HCT116 (cell line): ENCODE results near the gene BICRA. TPM values are rescaled to one million over a fixed set of nuclear protein-coding genes. Genes with fewer than 3 reads are reported as not detected.
A peak's percentile ranks its signal among the peaks of the same experiment; 100 is the strongest.

ENCODE experiments used
- ATAC-seq: fragments of 200-7000 bp; cut with Tn5 transposase; 2 replicates; pipeline ENCODE4 v1.9.1; 2020; ENCODE audit warnings: mild to moderate bottlenecking, moderate library complexity
- BruUV-seq: library from RNA; stranded (reverse); fragments of 400-500 nt; replicated peaks from 2 replicates; lab custom pipeline; 2021; lab: Mats Ljungman, UMichigan
- CTCF ChIA-PET: fragments of 300-600 bp; sonication (Branson Sonifier 250); formaldehyde crosslinking; loops from one replicate; lab custom pipeline; 2021; ENCODE audit warnings: antibody characterized with exemption; lab: Charles Lee
- POLR2A ChIA-PET: fragments of 300-600, 350-600 bp; sonication (Branson Sonifier 250); formaldehyde crosslinking; loops from one replicate; lab custom pipeline; 2021; ENCODE audit warnings: antibody characterized with exemption; lab: Charles Lee
- RAD21 ChIA-PET, 2 experiments: fragments of 300-600 bp; sonication (Branson Sonifier 250); formaldehyde crosslinking; loops; one replicate each; lab custom pipeline; 2023; ENCODE audit warnings: low total read pairs in 2 of 2; ENCODE audit not compliant: uncharacterized antibody in 2 of 2, unreplicated experiment in 2 of 2, low non-redundant PET in 1 of 2; lab: Charles Lee
- DNase-seq: peaks from one replicate; pipeline ENCODE4 v3.0.0-alpha.2; 2010; ENCODE audit warnings: low read depth, low spot score
- H2AFZ ChIP-seq: fragments of 200-600 bp; shearing (Covaris generic), sonication (generic); 2 replicates; pipeline ENCODE4 v1.6.1; 2017; ENCODE audit warnings: low read depth, mixed run types, mixed read lengths, antibody characterized with exemption, low read length; ENCODE audit not compliant: poor library complexity, severe bottlenecking
- H3K27ac ChIP-seq: 2 replicates; pipeline ENCODE4 v1.5.1; 2012; ENCODE audit warnings: low read depth, low read length
- H3K27me3 ChIP-seq: fragments of 200-600 bp; sonication (generic); 2 replicates; pipeline ENCODE4 v1.6.1; 2016; ENCODE audit warnings: mixed run types, low read length, mixed read lengths; ENCODE audit not compliant: insufficient read depth
- H3K36me3 ChIP-seq, 2 experiments: fragments of 200-500 bp in 1 of 2; fragments of 200-600 bp in 1 of 2; sonication (Bioruptor generic) in 1 of 2; sonication (generic) in 1 of 2; 2 replicates each; pipeline versions ENCODE4 v1.5.1 to v1.6.1; 2014 to 2016; ENCODE audit warnings: low read length in 2 of 2, inconsistent platforms in 1 of 2, mixed read lengths in 1 of 2, mixed run types in 1 of 2; ENCODE audit not compliant: insufficient read depth in 2 of 2, control insufficient read depth in 1 of 2
- H3K4me1 ChIP-seq, 2 experiments: fragments of 200-600 bp in 1 of 2; sonication (generic) in 1 of 2; 2 replicates each; pipeline versions ENCODE4 v1.5.1 to v1.6.1; 2012 to 2017; ENCODE audit warnings: low read length in 2 of 2, inconsistent platforms in 1 of 2, mild to moderate bottlenecking in 1 of 2, mixed read lengths in 1 of 2, mixed run types in 1 of 2, moderate library complexity in 1 of 2; ENCODE audit not compliant: insufficient read depth in 2 of 2, control insufficient read depth in 1 of 2
- H3K4me2 ChIP-seq: fragments of 200-600 bp; sonication (generic); 2 replicates; pipeline ENCODE4 v1.6.1; 2017; ENCODE audit warnings: mixed run types, low read length, mixed read lengths
- H3K4me3 ChIP-seq, 2 experiments: fragments of 200-600 bp in 1 of 2; sonication (generic) in 1 of 2; replicated peaks in 1 of 2; 2 replicates each; pipeline ENCODE4 v1.5.1; 2011 to 2016; ENCODE audit warnings: low read length in 2 of 2, control low read depth in 1 of 2, low read depth in 1 of 2, mild to moderate bottlenecking in 1 of 2, mixed read lengths in 1 of 2, mixed run types in 1 of 2
- H3K79me2 ChIP-seq: fragments of 200-600 bp; sonication (generic); 2 replicates; pipeline ENCODE4 v1.6.1; 2017; ENCODE audit warnings: mild to moderate bottlenecking, mixed run types, low read length, moderate library complexity, mixed read lengths; ENCODE audit not compliant: insufficient read depth
- H3K9ac ChIP-seq: fragments of 200-600 bp; sonication (generic); 2 replicates; pipeline ENCODE4 v1.6.1; 2016; ENCODE audit warnings: low read length, mixed read lengths
- H3K9me2 ChIP-seq: fragments of 200-600 bp; sonication (generic), shearing (Covaris generic); 2 replicates; pipeline ENCODE4 v1.6.1; 2017; ENCODE audit warnings: mixed run types, mild to moderate bottlenecking, moderate library complexity; ENCODE audit not compliant: insufficient read depth
- H3K9me3 ChIP-seq, 2 experiments: fragments of 200-500 bp in 1 of 2; fragments of 200-600 bp in 1 of 2; sonication (Bioruptor generic) in 1 of 2; sonication (generic) in 1 of 2; 2 replicates each; pipeline ENCODE4 v1.6.1; 2014 to 2017; ENCODE audit warnings: low read length in 2 of 2, mixed read lengths in 2 of 2, inconsistent platforms in 1 of 2, low read depth in 1 of 2, mild to moderate bottlenecking in 1 of 2, mixed run types in 1 of 2, moderate library complexity in 1 of 2; ENCODE audit not compliant: control insufficient read depth in 1 of 2, insufficient read depth in 1 of 2
- H4K20me1 ChIP-seq: fragments of 200-600 bp; sonication (generic), shearing (Covaris generic); 2 replicates; pipeline ENCODE4 v1.6.1; 2017; ENCODE audit warnings: mixed run types, mild to moderate bottlenecking, moderate library complexity; ENCODE audit not compliant: insufficient read depth
- CEBPB ChIP-seq: IDR thresholded peaks from 2 replicates; pipeline ENCODE4 v1.6.1; 2012; ENCODE audit warnings: low read depth
- FOSL1 ChIP-seq: IDR thresholded peaks from 2 replicates; pipeline ENCODE4 v1.6.1; 2012; ENCODE audit warnings: low read depth
- SIN3A ChIP-seq: IDR thresholded peaks from 2 replicates; pipeline ENCODE4 v1.6.1; 2012; ENCODE audit warnings: low read depth
- SRF ChIP-seq: IDR thresholded peaks from 2 replicates; pipeline ENCODE4 v1.6.1; 2012; ENCODE audit warnings: low read depth
- intact Hi-C: fragments of 100-400 bp; cut with micrococcal nuclease; formaldehyde crosslinking; loops from 2 replicates; pipeline ENCODE4 v1.10.0; 2022
- total RNA-seq: library from RNA; stranded (reverse); gene quantifications from one replicate; pipeline ENCODE4 v1.2.1, GENCODE V29; 2021; ENCODE audit not compliant: unreplicated experiment
- TF ChIP-seq, protein P1 (sequence below): IDR thresholded peaks from 2 replicates; pipeline ENCODE4 v1.6.1; 2012

BICRA gene
- total RNA-seq, 1 experiment from 2014 or later = 11.3 TPM

DNA sequence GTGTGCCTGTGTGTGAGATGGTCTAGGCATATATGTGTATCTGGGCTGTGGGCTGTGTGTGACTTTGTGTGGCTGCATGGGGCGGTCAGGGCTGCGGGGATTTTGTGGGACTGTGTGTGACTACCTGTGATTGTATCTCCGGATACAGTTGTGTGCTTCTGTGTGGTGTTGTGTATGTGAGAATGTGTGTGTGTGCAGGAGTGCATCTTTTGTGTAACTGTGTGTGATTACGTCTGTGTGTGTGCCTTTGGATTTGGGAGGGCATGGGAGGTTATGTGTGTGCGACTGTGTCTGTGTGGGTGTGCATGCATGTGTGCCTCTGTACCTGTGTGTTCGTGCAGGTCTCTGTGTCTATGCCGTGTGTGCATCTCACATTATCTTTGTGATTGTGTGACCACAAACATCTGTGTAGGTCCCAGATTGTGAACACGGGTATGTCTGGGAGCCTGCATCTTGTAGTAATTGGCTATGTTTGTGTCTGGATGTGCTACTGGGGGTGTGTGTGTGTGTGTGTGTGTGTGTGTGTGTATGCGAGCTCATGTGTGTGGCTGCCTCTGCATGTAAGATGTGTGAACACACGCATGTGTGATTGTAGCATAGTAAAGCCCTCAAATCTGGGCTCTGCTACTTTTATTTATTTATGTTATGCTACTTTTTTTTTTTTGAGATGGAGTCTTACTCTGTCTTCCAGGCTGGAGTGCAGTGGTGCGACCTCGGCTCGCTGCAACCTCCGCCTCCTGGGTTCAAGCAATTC is 111.9 kb downstream of the BICRA start:
- BruUV-seq = TSS peak; percentile 13
- POLR2A ChIA-PET = no interaction called here
- ATAC-seq (no peak), DNase-seq (no peak)
- Histone ChIP-seq H3K9me3 (no peaks in the 10 kb centered on the region), H2AFZ (no peak overlapping the region), H3K27me3 (no peaks in the 10 kb centered on the region)
- TF ChIP-seq, protein P1, sequence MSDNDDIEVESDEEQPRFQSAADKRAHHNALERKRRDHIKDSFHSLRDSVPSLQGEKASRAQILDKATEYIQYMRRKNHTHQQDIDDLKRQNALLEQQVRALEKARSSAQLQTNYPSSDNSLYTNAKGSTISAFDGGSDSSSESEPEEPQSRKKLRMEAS = no peak
- no peak for TF ChIP-seq FOSL1
- no peak for TF ChIP-seq SRF
- TF ChIP-seq, all 23 proteins: peak for 0
- Histone ChIP-seq H3K4me2 (no peak overlapping the region), H3K4me3 (no peak overlapping the region), H3K27ac (no peak overlapping the region), H3K4me1 (peaks cover 9 to 34% of the 10 kb centered on the region in 2 experiments), H3K36me3 (peaks cover 3 to 12% of the 10 kb centered on the region in 2 experiments; a peak in 2 of 4 replicates), H3K79me2 (peaks cover 17% of the 10 kb centered on the region), H3K9me2 (no peaks in the 10 kb centered on the region), H3K9ac (no peak overlapping the region), H4K20me1 (no peaks in the 10 kb centered on the region)
- ChIA-PET RAD21 (no interaction called here), CTCF (interaction anchor here (9.2 kb wide), 1 partner anchor 8 kb away, joined by 62 read pairs; the partner anchor contains the start of gene EHD2)
- intact Hi-C loops = no loop called here

DNA sequence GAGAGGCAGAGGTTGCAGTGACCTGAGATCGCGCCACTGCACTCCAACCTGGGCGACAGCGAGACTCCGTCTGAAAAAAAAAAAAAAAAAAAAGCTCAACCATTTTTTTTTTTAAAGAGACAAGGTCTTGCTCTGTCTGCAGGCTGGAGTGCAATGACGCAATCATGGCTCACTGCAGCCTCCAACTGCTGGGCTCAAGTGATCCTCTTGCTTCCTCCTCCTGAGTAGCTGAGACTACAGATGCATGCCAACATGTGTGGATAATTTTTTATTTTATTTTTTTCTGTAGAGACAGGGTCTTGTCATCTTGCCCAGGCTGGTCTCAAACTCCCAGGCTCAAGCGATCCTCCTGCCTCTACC is 114.6 kb downstream of the BICRA start:
- ATAC-seq (no peak), DNase-seq (no peak)
- intact Hi-C loops = no loop called here
- Histone ChIP-seq H3K9me2 (no peaks in the 10 kb centered on the region), H3K79me2 (no peaks in the 10 kb centered on the region; the same call in 1 of the 2 replicates), H3K27me3 (no peaks in the 10 kb centered on the region), H3K4me2 (no peak overlapping the region; the same call in 1 of the 2 replicates), H3K9ac (no peak overlapping the region), H3K4me1 (peaks cover 32 to 61% of the 10 kb centered on the region in 2 experiments), H3K9me3 (no peaks in the 10 kb centered on the region), H3K27ac (no peak overlapping the region), H4K20me1 (no peaks in the 10 kb centered on the region), H3K36me3 (peaks cover 2 to 11% of the 10 kb centered on the region in 2 experiments; a peak in 3 of 4 replicates), H3K4me3 (no peak overlapping the region), H2AFZ (no peak overlapping the region)
- no TSS peak for BruUV-seq
- ChIA-PET RAD21 (no interaction called here), CTCF (interaction anchor here (0.6 to 9.2 kb wide), 4 partner anchors 11 to 801 kb away, joined by 3 to 62 read pairs (median 4); partner anchors contain the start of gene EHD2), POLR2A (interaction anchor here (0.7 to 1.4 kb wide), 4 partner anchors 8 to 27 kb away, joined by 3 to 5 read pairs (median 3); no protein-coding TSS in a partner anchor)
- TF ChIP-seq CEBPB (peak; percentile 78), SIN3A (no peak)
